GM21528 (cell line): Measurements from ENCODE around the gene RNLS.
A peak's percentile ranks its signal among the peaks of the same experiment; 100 is the strongest.

Source experiments
- ATAC-seq: cut with Tn5 transposase; IDR thresholded peaks from one replicate; pipeline ENCODE4 v1.9.1; 2021; ENCODE audit warnings: mild to moderate bottlenecking, moderate library complexity; ENCODE audit not compliant: unreplicated experiment, low FRiP score

Gene RNLS

GRCh38 chr10:88553116-88553752 lies 29.9 kb downstream of the RNLS start:
- peak; percentile 79 for ATAC-seq

- ATAC-seq: no peak
Observed at GRCh38 chr10:88551246-88551645, 31.9 kb downstream of the RNLS start.

- no peak for ATAC-seq
Observed at GRCh38 chr10:88546497-88546896, 36.6 kb downstream of the RNLS start.

- ATAC-seq: no peak
Observed at GRCh38 chr10:88545359-88545758, 37.8 kb downstream of the RNLS start.

GRCh38 chr10:88544140-88544870 lies 38.8 kb downstream of the RNLS start:
- no peak for ATAC-seq

- no peak for ATAC-seq
Observed at GRCh38 chr10:88542522-88542921, 40.6 kb downstream of the RNLS start.

- ATAC-seq: no peak
Observed at GRCh38 chr10:88541116-88541626, 41.9 kb downstream of the RNLS start.

GRCh38 chr10:88540351-88540750 lies 42.8 kb downstream of the RNLS start:
- ATAC-seq: no peak

GRCh38 chr10:88538048-88538447 lies 45.1 kb downstream of the RNLS start:
- ATAC-seq: no peak

- ATAC-seq: no peak
Observed at GRCh38 chr10:88537322-88537721, 45.8 kb downstream of the RNLS start.

GRCh38 chr10:88536437-88536836 lies 46.7 kb downstream of the RNLS start:
- ATAC-seq: no peak

- no peak for ATAC-seq
Observed at GRCh38 chr10:88534072-88534665, 48.9 kb downstream of the RNLS start.

- ATAC-seq: no peak
Observed at GRCh38 chr10:88531392-88532052, 51.6 kb downstream of the RNLS start.

- no peak for ATAC-seq
Observed at GRCh38 chr10:88530629-88531391, 52.3 kb downstream of the RNLS start.

GRCh38 chr10:88530093-88530492 lies 53.0 kb downstream of the RNLS start:
- no peak for ATAC-seq

- ATAC-seq: no peak
Observed at GRCh38 chr10:88528806-88529570, 54.1 kb downstream of the RNLS start.

- no peak for ATAC-seq
Observed at GRCh38 chr10:88528201-88528600, 54.9 kb downstream of the RNLS start.

- no peak for ATAC-seq
Observed at GRCh38 chr10:88527245-88527644, 55.9 kb downstream of the RNLS start.

GRCh38 chr10:88526501-88527105 lies 56.5 kb downstream of the RNLS start:
- ATAC-seq: no peak
